Colon (tissue), 2 donors: ENCODE results near the gene ATP9A.
"Not testable (repeated sequence)": the region's sequence is repeated elsewhere in the genome, so short reads cannot be mapped to it uniquely, and the experiment has no call there.

Experiments used
- FAIRE-seq: peaks from 2 replicates; lab custom pipeline; 2012; peaks lifted over from hg19 to GRCh38; lab: Jason Lieb, UNC
- donor health status: control.
- donor health status: control.

ATP9A gene

DNA sequence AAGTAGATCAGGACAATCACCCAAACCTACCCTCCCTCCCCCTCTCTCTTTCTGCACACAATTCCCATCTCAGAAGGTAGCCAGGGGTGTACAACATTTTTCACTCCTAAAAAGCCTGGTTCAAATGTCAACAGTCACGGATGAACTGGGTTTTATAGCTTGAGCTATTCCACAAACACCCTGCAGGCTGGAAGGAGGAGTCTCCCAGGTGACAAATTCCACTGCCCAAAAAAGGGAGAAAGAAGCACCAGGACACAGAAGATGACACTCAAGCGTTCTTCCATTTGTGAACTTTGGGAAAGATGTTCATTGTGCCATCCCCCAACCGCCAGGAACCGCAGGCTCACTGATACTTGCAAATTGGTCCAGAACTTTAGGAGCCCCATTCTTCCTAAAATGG is 114.1 kb downstream of the ATP9A start:
- no peak for FAIRE-seq

DNA sequence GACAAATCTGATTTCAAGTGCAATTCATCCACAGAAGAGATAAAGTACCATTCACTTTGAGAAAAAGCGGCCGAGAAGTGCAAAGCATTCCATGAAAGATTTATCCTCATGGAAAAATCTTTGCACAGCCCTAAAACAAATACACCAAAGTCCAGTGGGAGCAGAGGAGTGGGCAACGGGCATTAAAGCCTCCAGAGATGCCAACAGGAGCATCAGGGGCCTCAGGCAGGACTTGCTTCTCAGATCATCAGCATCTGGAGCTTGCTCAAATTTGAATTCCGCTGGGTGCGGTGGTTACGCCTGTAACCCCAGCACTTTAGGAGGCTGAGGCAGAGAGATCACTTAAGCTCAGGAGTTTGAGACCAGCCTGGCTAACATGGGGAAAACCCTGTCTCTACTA is 115.0 kb downstream of the ATP9A start:
- FAIRE-seq = no peak

DNA sequence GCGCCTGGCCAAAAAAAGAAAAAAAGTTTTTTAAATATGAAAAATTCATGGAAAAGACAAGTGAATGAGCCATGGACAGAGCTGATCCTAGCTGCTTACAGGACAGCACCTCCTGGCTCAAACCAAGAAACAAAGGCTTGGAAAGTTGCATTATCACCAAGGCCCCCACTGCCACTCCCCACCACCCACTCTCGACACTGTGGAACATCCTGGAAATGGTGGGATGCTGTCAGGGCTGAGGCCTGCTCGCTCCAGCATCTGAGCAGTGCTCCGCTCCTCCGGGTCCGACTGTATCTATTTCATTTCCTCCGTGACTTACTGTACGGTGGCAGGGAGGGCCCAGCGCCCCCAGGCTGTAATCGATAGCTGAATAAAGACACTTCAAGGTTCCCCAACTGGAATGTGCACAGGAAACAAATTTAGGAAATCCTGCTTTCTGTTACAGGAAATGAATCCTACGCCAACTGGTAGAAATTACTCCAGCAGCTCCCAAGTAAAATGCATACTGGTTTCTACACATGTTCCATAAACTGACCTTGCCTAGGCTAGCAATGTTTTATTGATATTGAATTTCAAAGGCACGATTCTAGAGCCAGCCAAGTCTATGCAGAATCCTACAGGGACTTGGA is 116.2 kb downstream of the ATP9A start:
- FAIRE-seq = no peak

DNA sequence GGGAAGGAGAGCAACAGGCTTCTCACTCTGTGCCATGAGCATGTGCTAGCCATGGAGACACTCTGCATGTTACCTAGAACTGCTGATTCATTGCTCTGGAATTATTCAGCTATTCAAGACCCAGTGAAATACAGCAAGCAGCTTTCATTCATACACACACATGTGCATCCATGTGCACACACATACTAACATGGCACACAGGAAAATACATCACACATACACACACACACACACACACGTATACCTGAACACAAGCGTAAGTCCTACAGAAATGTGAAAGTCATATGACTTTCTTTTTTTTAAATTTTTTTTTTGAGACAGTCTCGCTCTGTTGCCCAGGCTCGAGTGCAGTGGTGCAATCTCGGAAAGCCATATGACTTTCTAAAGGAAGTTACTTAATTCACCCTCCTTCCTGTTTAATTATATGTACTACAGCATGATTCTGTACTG is 117.5 kb downstream of the ATP9A start:
- FAIRE-seq = no peak

DNA sequence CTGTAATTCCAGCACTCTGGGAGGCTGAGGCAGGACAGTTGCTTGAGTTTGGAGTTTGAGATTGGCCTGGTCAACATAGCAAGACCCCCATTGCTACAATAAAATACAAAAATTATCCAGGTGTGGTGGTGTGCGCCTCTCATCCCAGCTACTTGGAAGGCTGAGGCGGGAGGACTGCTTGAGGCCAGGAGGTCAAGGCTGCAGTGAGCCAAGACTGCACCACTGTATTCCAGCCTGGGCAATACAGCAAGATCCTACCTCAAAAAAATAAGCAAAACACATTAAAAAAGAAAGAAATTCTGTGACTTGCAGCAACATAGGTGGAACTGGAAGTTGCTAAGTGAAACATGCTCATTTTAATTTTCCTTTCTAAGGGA is 119.6 kb downstream of the ATP9A start:
- FAIRE-seq = no peak

DNA sequence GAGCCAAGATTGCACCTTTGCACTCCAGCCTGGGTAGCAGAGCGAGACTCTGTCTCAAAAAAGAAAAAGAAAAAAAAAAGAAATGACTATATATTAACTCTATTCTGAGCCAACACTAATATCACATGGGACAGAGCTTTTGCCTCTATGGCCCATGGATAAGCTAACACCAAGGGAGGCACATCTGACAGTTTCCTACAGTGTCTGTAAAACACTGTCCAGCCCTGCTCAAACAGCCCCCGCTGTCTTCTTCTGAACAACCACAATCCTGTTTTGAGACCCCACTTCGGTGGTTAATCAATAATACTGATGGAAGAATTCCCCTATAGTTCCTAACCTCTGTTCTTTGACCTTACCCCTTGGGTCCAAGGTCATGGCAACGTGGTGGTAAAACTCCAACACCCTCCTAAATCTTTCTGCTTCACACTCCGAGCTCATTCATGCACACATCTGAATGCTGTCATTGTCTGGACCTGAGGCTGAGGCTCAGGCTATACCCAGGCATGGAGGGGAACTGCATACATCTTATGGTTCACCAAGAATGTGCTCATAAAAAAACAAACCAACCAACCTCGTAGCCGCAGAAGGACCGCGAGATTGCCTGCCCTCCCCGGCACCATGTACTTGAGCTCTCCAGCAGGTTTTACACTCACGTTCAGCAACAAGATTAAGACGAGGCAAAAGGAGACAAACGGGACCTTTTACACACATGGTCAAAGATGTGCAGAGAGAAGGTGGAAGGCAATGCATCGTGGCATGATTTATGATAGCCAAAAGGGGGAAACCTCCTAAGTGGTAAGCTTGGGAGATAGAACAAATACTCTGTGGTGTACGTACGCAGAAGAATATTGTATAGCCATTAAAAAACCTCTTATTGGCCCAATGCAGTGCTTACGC is 120.3 kb downstream of the ATP9A start:
- FAIRE-seq = no peak

DNA sequence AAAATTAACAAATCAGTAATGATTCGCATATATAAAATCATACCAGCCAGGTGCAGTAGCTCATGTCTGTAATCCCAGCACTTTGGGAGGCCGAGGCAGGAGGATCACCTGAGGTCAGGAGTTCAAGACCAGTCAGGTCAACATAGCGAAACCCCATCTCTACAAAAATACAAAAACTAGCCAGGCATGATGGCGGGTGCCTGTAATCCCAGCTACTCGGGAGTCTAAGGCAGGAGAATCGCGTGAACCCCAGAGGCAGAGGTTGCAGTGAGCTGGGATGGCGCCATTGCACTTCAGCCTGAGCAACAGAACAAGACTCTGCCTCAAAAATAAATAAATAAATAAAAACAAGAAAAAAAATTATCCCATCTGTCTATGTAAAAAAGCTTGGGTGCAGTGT is 124.4 kb downstream of the ATP9A start:
- FAIRE-seq = not testable (repeated sequence)

DNA sequence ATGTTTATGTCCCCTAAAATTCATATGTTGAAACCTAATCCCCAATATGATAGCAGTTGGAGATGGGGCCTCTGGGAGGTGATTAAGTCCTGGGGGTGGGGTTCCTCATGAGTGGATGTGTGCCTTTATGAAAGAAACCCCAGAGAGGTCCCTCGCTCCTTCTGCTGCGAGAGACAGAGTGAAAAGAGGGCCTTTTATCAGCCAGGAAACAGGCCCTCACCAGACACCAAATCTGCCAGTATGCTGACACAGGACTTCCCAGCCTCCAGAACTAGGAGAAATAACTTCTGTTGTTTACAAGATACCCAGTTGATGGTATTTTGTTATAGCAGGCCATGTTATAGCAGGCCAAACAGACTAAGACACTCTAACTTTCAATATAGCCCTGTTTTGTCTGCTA is 124.8 kb downstream of the ATP9A start:
- FAIRE-seq = no peak

DNA sequence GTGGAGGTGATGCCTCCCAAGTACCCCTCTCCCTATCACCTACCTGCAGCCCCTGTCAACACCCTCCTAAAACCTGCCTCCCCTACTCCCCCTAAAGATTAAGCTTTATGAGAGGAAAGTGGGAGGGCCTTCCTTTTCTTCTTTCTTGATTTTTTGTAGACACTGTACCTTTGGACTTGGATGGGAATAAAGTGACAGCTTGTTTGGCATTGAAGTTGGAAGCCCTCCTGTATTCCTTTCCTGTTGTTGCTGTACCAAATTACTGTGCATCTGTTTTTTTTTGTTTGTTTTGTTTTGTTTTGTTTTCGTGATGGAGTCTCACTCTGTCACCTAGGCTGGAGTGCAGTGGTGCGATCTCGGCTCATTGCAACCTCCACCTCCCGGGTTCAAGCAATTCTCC is 126.3 kb downstream of the ATP9A start:
- no peak for FAIRE-seq

DNA sequence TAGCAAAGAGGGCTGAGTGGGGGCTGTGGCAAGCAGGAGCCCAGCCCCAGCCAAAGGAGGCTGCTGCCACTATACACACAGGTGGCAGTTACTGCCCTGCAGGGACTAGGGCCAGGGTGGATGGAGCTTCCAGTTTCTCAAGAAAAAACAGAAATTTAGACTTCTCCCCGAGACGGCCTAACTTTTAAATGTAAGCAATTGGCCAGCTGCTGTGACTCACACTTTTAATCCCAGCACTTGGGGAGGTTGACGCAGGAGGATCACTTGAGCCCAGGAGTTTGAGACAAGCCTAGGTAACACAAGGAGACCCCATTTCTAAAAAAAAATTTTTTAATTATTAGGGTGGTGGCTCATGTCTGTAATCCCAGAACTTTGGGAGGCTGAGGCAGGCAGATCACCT is 127.4 kb downstream of the ATP9A start:
- FAIRE-seq = no peak

DNA sequence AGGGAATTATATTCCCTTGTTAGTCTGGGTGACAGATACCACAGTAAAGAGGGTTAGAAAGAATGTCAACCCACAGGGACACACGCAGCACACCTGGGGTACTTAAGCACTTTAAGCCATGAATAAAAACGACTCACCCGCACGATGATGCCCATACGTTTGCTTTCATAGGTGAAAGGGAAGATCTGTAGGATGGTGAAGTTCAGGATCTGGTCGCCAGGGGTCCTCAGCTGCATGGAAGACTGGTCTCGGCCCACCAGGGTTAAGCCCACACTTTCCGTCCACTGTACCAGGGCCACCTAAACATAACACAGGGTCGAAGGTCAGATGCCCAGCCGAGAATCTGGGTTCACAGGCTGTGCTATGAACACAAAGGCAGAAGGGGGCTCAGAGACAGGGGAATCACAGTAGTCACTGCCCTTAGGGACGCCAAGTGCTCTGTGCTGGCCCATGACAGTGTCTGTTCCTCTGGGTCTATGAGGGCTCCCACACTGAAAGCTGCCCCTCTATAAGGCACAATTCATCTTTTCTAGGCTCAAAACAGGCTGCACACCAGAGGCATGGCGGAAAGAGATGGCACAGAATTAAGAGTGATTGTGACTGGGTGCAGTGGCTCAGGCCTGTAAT is 128.9 kb downstream of the ATP9A start:
- FAIRE-seq = no peak

DNA sequence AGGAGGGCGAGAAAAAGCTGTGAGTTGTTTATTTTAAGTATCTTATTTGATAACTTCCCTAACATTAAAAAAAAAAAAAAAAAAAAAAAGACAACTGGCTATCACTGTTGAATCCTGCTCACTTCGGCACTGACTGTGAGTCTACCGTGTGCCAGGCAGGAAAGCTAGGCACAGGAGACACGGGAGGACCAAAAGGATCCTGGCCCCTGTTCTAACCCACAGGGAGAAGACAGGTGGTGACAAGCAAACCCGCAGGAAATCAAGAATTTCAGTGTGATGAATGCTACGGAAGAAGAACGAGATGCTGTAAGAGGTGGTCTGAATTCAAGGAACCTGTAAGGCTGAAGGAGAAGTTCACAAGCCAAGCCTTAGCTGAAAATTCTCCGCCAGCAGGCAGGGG is 130.9 kb downstream of the ATP9A start:
- no peak for FAIRE-seq

DNA sequence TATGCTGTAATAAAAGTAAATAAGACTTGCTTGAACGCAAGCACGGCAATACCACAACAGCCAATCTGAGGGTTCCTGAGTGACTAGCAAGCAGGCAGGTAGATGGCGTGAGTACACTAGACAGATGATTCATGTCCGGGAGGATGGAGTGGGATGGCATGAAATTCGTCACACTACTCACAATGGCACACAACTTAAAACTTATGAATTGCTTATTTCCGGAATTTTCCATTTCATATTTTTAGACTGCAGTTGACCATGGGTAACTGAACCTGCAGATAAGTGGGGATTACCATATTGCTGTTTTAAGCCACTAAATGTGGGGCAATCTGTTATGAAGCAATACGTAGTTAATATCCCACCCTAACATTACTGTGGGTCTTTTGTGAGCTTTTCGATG is 132.1 kb downstream of the ATP9A start:
- no peak for FAIRE-seq

DNA sequence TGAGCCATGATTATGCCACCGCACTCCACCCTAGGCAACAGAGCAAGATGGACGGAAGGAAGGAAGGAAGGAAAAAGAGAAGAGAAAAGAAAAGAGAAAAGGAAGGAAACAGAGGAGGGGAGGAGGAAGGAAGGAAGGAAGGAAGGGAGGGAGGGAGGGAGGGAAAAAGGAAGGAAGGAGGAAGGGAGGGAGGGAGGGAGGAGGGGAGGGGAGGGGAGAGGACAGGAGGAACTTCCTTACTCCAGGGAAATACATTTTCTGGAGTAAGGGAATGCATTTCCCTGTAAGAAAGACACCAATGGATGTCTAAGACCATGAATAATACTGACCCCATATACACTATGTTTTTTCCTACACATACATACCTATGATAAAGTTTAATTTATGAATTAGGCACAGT is 132.5 kb downstream of the ATP9A start:
- no peak for FAIRE-seq

DNA sequence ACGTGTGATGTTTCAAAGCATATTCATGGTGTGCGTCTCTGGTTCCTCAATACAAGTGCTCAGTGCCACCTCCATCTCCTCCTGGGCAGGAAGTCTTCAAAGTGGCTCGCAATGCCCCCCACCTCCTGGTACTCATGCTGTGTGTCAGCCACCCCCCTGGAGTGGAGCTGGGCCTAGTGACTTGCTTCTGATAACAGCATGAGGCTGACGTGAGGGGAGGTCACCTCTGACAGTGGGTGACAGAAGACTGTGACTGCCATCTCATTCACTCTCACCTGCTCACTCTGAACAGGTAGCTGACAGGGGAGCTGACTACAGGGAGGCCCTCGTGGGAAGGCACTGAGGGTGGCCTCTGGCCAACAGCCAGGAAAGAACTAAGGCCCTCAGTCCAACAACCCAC is 133.3 kb downstream of the ATP9A start:
- no peak for FAIRE-seq

DNA sequence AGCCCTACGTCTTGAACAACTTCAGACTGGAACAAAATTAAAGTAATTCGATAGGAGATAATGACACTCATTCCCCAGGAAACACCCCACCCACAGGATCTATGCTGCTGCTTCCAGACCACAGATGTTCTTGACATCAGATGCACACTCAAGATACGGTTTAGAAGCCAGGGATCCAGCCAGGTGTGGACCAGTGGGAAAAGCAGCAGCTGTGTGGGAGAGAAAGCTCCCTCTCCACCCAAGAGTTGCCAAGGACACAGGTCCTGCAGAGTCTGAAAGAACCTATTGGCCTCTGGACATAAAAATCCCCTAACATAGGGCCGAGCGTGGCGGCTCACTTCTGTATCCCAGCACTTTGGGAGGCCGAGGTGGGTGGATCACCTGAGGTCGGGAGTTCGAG is 133.9 kb downstream of the ATP9A start:
- no peak for FAIRE-seq

DNA sequence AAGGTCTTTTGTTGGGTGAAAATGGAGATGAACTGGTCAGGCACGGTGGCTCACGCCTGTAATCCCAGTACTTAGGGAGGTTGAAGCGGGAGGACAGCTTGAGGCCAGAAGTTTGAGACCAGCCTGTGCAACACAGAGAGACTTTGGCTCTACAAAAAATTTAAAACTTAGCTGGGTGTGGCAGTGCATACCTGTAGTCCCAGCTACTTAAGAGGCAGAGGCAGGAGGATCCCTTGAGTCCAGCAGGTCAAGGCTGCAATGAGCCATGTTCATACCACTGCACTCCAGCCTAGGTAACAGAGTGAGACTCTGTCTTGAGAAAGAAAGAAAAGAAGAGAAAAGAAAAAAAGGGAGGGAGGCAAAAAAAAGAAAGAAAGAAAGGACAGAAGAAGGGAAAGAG is 134.8 kb downstream of the ATP9A start:
- no peak for FAIRE-seq

DNA sequence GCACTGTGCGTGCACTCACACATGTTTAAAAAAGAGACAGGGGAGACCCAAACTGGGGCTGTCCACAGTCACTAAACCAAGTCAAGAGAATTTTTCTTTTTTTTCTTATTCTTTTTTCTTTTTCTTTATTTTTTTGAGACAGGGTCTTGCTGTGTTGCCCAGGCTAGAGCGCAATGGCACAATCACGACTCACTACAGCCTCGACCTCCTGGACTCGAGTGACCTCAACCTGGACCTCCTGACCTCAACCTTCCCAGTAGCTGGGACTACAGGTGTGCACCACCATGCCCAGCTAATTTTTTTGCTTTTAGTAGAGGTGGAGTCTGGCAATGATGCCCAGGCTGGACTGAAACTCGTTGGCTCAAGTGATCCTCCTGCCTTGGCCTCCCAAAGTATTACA is 136.2 kb downstream of the ATP9A start:
- no peak for FAIRE-seq

DNA sequence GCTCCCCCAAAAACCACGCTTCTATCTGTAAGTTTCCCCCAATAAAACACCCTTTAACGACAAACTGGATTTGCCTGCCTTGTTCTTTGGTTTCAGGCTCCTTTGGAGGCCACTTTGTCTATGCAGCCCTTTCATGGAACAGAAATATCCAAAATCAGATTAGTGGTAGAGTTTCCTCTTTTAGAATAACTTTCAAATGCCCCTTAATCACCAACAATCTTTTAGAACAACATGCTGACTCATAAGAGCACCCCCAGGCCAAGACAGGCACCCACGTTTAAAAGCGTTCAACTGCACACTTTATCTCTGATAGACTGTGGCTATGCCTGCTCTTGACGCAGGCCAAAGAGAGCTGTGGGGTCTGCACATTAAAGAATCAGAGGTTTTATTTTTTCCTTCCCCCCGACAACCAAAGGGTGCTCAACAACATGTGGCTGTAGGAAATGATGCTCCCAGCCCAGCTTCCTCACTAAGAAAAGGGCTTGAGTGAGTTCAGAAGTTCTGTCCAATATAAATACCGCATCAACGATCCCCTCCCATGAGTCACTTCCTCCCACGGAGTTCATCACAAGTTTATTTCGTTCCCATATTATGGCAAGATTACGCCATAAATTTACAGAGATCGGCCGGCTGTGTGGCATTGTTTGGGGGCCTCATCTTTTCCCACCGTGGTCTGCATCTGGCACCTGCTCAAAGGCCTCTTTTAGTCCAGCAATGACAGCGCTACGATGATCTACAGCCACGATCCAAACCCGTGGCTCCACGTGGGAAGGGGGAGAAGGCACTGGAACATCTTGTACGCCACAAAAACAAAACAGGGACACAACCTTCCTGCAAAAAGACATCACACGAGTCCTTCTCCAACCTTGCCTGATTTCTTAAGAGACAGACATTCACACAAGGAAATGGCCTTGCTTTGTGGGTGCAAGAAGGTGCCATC is 136.9 kb downstream of the ATP9A start:
- no peak for FAIRE-seq

DNA sequence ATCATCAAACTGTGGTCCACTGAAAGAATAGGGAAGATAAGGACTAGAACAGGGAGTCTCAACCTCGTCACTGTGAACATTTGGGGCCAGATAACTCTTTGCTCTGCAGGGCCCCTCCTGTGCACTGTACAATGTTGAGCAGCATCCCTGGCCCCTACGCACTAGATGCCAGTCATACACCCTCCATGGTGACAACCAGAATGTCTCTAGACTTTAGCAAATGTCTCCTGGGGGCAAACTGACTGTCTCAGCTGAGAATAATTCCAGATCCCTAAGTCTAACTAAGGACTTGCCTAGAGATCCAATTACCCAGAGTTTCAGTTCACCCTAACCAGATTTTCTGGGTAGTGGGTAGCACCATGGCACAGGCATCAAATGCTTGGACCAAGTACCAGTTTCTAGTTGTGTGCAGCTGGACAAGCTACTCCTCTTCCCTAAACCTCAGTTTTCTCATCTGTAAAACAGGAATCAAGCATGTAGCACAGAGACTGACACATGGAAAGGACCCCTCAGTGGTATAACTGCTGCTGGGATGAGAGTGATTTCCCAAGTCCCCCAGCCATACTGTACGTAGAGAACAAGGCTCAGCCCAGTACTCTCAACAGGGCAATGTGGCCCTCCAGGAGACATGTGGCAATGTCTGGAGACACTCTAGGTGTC is 138.7 kb downstream of the ATP9A start:
- no peak for FAIRE-seq

DNA sequence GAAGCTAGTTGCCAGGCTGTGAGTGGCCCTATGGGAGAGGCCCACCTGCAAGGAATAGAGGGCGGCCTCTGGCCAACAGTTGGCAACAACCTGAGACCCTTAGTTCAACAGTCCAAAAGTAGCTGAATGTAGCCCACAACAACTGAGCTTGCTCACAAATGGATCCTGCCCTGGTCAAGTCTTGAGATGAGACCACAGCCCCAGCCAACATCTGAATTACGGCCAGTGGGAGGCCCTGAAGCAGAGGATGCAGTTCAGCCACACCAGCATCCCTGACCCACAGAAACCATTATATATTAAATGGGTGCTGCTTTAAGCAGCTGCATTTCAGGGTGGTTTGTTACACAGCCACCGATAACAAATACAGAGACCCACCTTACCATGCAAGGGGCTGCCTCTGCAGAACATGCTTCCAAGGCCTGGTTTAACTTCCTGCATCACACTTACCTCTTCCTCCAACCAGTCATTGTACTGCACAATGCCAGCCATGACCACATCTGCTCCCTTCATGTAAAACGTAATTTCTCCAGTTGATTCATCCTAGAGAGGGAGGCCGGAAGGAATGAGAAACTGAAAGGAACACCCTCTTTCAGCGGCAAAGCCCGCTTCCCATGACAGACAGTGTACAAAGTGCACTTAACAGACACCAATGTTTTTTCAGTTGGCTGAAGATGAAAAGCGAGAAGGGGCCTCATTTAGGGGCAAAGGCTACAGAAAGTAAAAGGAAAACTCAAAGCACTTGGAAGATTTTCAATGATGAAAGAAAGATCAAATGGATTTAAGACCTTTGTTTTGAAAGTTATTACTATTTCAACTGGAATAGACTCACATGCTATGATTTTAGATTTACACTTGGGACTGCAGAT is 139.4 kb downstream of the ATP9A start:
- FAIRE-seq = no peak
